Sigmoid colon (tissue), 4 donors: Measurements from ENCODE around the gene LPP.

Experiments
- CTCF ChIP-seq, 4 experiments: fragments of 450-650 bp in 3 of 4; fragments of 200-600 bp in 1 of 4; IDR thresholded peaks; one replicate each; pipeline ENCODE4 v1.5.1; 2016 to 2019; ENCODE audit warnings: antibody characterized with exemption in 4 of 4, mild to moderate bottlenecking in 3 of 4, moderate library complexity in 2 of 4
- EP300 ChIP-seq, 4 donors: sonication (generic); formaldehyde crosslinking; IDR thresholded peaks; one replicate each; pipeline ENCODE4 v1.6.1; 2017; ENCODE audit warnings: antibody characterized with exemption in 4 of 4
- POLR2A ChIP-seq, 2 donors: fragments of 450-650 bp; IDR thresholded peaks; one replicate each; pipeline ENCODE4 v1.6.1; 2016; ENCODE audit warnings: antibody characterized with exemption in 2 of 2, mild to moderate bottlenecking in 2 of 2, moderate library complexity in 2 of 2
- POLR2AphosphoS5 ChIP-seq, 4 donors: sonication (generic); formaldehyde crosslinking; IDR thresholded peaks; one replicate each; pipeline ENCODE4 v1.6.1; 2017; ENCODE audit warnings: antibody characterized with exemption in 4 of 4

- TF ChIP-seq CTCF (IDR thresholded peaks at IDR 0.05) (no peak), POLR2AphosphoS5 (IDR thresholded peaks at IDR 0.05) (no peak), POLR2A (IDR thresholded peaks at IDR 0.05) (no peak), EP300 (IDR thresholded peaks at IDR 0.05) (no peak)
These were observed 288.5 kb downstream of the LPP start for GRCh38 chr3:188442430-188442829.
